ENCODE results near the gene SMC1B.

Gene SMC1B

GRCh38 chr22:45429981-45430775 is 16.8 kb upstream of the SMC1B start:
- no peak overlapping the region for H3K4me3 Mint-ChIP-seq
- H3K27me3 Mint-ChIP-seq (ENCODE audit: low read depth) = peaks cover 17% of the 10 kb centered on the region
- no peaks in the 10 kb centered on the region for H3K36me3 Mint-ChIP-seq (ENCODE audit: low read depth)
- peaks cover 12% of the 10 kb centered on the region for H3K4me1 Mint-ChIP-seq
- TF ChIP-seq, protein P1, sequence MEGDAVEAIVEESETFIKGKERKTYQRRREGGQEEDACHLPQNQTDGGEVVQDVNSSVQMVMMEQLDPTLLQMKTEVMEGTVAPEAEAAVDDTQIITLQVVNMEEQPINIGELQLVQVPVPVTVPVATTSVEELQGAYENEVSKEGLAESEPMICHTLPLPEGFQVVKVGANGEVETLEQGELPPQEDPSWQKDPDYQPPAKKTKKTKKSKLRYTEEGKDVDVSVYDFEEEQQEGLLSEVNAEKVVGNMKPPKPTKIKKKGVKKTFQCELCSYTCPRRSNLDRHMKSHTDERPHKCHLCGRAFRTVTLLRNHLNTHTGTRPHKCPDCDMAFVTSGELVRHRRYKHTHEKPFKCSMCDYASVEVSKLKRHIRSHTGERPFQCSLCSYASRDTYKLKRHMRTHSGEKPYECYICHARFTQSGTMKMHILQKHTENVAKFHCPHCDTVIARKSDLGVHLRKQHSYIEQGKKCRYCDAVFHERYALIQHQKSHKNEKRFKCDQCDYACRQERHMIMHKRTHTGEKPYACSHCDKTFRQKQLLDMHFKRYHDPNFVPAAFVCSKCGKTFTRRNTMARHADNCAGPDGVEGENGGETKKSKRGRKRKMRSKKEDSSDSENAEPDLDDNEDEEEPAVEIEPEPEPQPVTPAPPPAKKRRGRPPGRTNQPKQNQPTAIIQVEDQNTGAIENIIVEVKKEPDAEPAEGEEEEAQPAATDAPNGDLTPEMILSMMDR (IDR thresholded peaks at IDR 0.05; ENCODE audit: unreplicated experiment in 3 of 3) = no peak
- H3K27ac Mint-ChIP-seq = no peak overlapping the region
- H3K9me3 Mint-ChIP-seq = peaks cover 4% of the 10 kb centered on the region

DNA sequence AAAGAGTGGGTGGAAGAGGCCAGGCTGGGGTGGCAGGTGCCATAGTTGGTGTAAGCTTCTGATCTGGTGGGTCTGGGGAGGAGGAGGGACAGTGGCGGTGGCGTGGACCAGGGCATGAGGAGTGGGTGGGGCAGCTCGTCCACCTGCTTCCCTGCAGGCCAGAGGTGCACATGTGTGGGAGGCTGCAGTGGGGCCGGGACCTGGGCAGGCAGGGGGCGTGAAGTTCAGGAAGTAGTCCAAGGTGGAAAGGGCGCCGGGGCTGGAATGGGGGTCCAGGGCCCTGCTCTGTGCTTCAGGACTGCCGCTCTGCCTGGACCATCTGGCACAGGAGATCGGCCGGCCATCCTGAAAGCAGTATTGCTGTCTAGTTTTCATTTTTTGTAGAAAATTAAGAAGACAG is 16.0 kb upstream of the SMC1B start:
- peaks cover 17% of the 10 kb centered on the region for H3K27me3 Mint-ChIP-seq (ENCODE audit: low read depth)

GRCh38 chr22:45428391-45429385 is 15.3 kb upstream of the SMC1B start:
- TF ChIP-seq, protein P1 (IDR thresholded peaks at IDR 0.05; ENCODE audit: unreplicated experiment in 3 of 3) = no peak
- Mint-ChIP-seq H3K27ac (no peak overlapping the region), H3K4me3 (no peak overlapping the region), H3K36me3 (ENCODE audit: low read depth) (no peaks in the 10 kb centered on the region), H3K27me3 (ENCODE audit: low read depth) (peaks cover 14% of the 10 kb centered on the region), H3K4me1 (no peaks in the 10 kb centered on the region), H3K9me3 (peaks cover 4% of the 10 kb centered on the region)

More for the DNA sequence above, 16.0 kb upstream of the SMC1B start:
- Mint-ChIP-seq H3K36me3 (ENCODE audit: low read depth) (no peaks in the 10 kb centered on the region), H3K9me3 (peaks cover 4% of the 10 kb centered on the region), H3K4me3 (no peak overlapping the region), H3K27ac (no peak overlapping the region), H3K4me1 (peaks cover 7% of the 10 kb centered on the region)
- TF ChIP-seq, protein P1 (IDR thresholded peaks at IDR 0.05; ENCODE audit: unreplicated experiment in 3 of 3) = no peak

DNA sequence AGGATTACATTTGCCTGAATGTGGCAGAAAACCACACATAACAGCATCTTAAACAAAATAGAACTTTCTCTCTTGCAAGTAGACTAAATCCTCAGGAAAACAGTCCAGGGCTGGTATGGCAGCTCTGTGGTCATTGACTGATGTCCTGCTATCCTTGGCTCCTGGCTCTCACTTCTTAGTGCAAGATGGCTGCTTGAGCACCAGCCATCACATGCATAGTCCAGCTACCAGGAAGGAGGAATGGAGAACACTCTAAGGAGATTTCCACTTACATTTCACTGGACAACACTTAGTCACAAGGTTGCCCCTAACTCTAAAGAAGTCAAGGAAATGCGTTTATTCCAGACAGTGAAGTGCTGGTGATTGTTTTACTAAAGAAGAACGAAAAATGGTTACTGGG is 13.7 kb upstream of the SMC1B start:
- Mint-ChIP-seq H3K27ac (no peak overlapping the region), H3K9me3 (peaks cover 4% of the 10 kb centered on the region), H3K4me1 (no peaks in the 10 kb centered on the region), H3K4me3 (no peak overlapping the region), H3K27me3 (ENCODE audit: low read depth) (peaks cover 14% of the 10 kb centered on the region), H3K36me3 (ENCODE audit: low read depth) (no peaks in the 10 kb centered on the region)
- TF ChIP-seq, protein P1 (IDR thresholded peaks at IDR 0.05; ENCODE audit: unreplicated experiment in 3 of 3) = no peak

DNA sequence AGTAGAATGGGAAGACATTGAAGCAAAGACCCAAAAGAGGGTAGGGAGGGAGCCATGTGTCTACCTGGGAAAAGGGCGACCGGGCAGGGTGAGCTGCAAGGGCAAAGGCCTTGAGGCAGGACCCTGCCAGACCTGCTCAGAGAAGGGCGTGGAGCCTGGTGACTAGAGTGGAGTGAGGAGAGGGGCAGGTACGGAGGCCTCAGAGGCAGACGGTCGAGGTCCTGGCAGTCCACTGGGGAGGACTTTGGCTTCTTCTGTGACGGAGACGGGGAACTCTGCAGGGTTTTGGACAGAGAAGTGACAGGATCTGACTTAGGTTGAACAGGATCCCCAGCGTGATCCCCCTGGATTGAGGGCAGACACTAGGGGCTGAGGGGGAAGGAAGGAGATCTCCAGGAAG is 13.0 kb upstream of the SMC1B start:
- no peak overlapping the region for H3K27ac Mint-ChIP-seq
- H3K4me1 Mint-ChIP-seq = no peaks in the 10 kb centered on the region
- H3K4me3 Mint-ChIP-seq = no peak overlapping the region
- H3K27me3 Mint-ChIP-seq (ENCODE audit: low read depth) = peaks cover 10% of the 10 kb centered on the region
- no peaks in the 10 kb centered on the region for H3K36me3 Mint-ChIP-seq (ENCODE audit: low read depth)
- TF ChIP-seq, protein P1 (IDR thresholded peaks at IDR 0.05; ENCODE audit: unreplicated experiment in 3 of 3) = no peak
- H3K9me3 Mint-ChIP-seq = peaks cover 6% of the 10 kb centered on the region
